ENCODE measurements around the gene ADAMTSL2.

The ADAMTSL2 gene

GRCh38 chr9:133518706-133519449 is 15.6 kb upstream of the ADAMTSL2 start:
- no peak for DNase-seq

GRCh38 chr9:133519693-133520092 is 14.8 kb upstream of the ADAMTSL2 start:
- DNase-seq: no peak

- DNase-seq: no peak
Observed at GRCh38 chr9:133520121-133520835, 14.2 kb upstream of the ADAMTSL2 start.

- DNase-seq: no peak
Observed at GRCh38 chr9:133521122-133522072, 13.1 kb upstream of the ADAMTSL2 start.

GRCh38 chr9:133522073-133522910 is 12.2 kb upstream of the ADAMTSL2 start:
- DNase-seq: no peak

GRCh38 chr9:133523106-133523505 is 11.4 kb upstream of the ADAMTSL2 start:
- DNase-seq: no peak

GRCh38 chr9:133524146-133524545 is 10.4 kb upstream of the ADAMTSL2 start:
- no peak for DNase-seq

GRCh38 chr9:133524679-133525228 is 9.8 kb upstream of the ADAMTSL2 start, which contains the start of gene MYMK:
TSS of gene MYMK (minus strand) at chr9:133524959. CDS start at chr9:133524844, 115 bp downstream.
- DNase-seq: no peak

- DNase-seq: no peak
Observed at GRCh38 chr9:133525677-133526076, 8.8 kb upstream of the ADAMTSL2 start.

GRCh38 chr9:133526721-133527321 is 7.7 kb upstream of the ADAMTSL2 start:
- DNase-seq: no peak

GRCh38 chr9:133527444-133527920 is 7.0 kb upstream of the ADAMTSL2 start:
- DNase-seq: no peak

GRCh38 chr9:133528001-133528875 is 6.3 kb upstream of the ADAMTSL2 start:
- no peak for DNase-seq

GRCh38 chr9:133528876-133529241 is 5.6 kb upstream of the ADAMTSL2 start:
- peak; percentile 19 for DNase-seq

- DNase-seq: no peak
Observed at GRCh38 chr9:133529457-133529856, 5.0 kb upstream of the ADAMTSL2 start.

- no peak for DNase-seq
Observed at GRCh38 chr9:133529874-133530273, 4.6 kb upstream of the ADAMTSL2 start.

- DNase-seq: no peak
Observed at GRCh38 chr9:133531293-133531692, 3.2 kb upstream of the ADAMTSL2 start.

GRCh38 chr9:133532937-133533668 is 1.4 kb upstream of the ADAMTSL2 start:
- DNase-seq: peak; percentile 66

- no peak for DNase-seq
Observed at GRCh38 chr9:133533857-133534256, 647 bp upstream of the ADAMTSL2 start.

GRCh38 chr9:133535306-133535877 is 888 bp downstream of the ADAMTSL2 start:
- no peak for DNase-seq

All from NCI-H146 (cell line).